Body of pancreas (tissue), 4 donors: Measurements from ENCODE around the gene OR1S1.

Experiments used
- CTCF ChIP-seq, 7 experiments: fragments of 450-650 bp in 4 of 7; fragments of 200-600 bp in 3 of 7; sonication (generic) in 3 of 7; IDR thresholded peaks; one replicate each; pipeline ENCODE4 v1.5.1; 2016 to 2019; ENCODE audit warnings: antibody characterized with exemption in 7 of 7
- POLR2A ChIP-seq, 3 donors: fragments of 450-650 bp; IDR thresholded peaks; one replicate each; pipeline ENCODE4 v1.6.1; 2016; ENCODE audit warnings: antibody characterized with exemption in 3 of 3, mild to moderate bottlenecking in 2 of 3

DNA sequence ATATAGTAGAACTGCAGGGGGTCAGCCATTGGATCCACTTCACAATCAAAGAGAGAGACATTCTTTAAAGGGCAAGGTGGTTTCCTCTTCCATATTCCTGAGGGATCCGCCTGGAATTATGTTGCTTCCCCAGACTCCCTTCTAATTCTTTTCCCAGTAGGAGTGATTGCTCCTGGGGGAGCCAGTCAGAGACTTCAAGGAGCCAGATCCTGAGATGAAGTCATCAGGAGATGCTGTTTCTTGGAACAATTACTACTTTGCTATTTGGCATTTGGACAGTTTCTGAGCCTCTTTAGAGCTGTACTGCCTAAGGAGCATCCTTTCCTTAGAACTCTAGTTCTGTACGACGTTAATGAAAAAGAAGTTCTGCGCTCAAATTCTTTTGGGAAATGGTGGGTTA, 25.6 kb upstream of the OR1S1 start:
- TF ChIP-seq CTCF (IDR thresholded peaks at IDR 0.05) (no peak), POLR2A (IDR thresholded peaks at IDR 0.05) (no peak)
